Measurements from ENCODE around the gene POLR2L. TPM values are rescaled to one million over a fixed set of nuclear protein-coding genes. Genes with fewer than 3 reads are reported as not detected.

POLR2L gene
- total RNA-seq, 1 experiment from 2014 or later = 113 TPM

- Histone ChIP-seq H3K79me2 (ENCODE audit: low read length) (no peaks in the 10 kb centered on the region), H3K27ac (ENCODE audit: low read length) (no peak overlapping the region), H3K36me3 (ENCODE audit: insufficient read depth, low read length) (no peaks in the 10 kb centered on the region), H4K20me1 (ENCODE audit: insufficient read depth, low read depth, low read length) (0 out of 2 replicates have a peak, but pooled peaks cover 6% of the 10 kb centered on the region), H3K27me3 (ENCODE audit: low read length) (no peaks in the 10 kb centered on the region), H3K9ac (ENCODE audit: low read length) (no peak overlapping the region), H3K4me1 (ENCODE audit: low read length) (peaks cover under 1% of the 10 kb centered on the region), H3K4me2 (ENCODE audit: low read depth, low read length, poor library complexity, severe bottlenecking) (no peak overlapping the region), H2AFZ (ENCODE audit: low read length) (no peak overlapping the region), H3K9me3 (ENCODE audit: low read length) (no peaks in the 10 kb centered on the region), H3K4me3 (ENCODE audit: low read length) (no peak overlapping the region), H3K9me2 (replicated peaks; ENCODE audit: insufficient read depth, low read length) (no peaks in the 10 kb centered on the region)
- DNase-seq = no peak
Observed at GRCh38 chr11:862081-862661, 19.8 kb upstream of the POLR2L start.

DNA sequence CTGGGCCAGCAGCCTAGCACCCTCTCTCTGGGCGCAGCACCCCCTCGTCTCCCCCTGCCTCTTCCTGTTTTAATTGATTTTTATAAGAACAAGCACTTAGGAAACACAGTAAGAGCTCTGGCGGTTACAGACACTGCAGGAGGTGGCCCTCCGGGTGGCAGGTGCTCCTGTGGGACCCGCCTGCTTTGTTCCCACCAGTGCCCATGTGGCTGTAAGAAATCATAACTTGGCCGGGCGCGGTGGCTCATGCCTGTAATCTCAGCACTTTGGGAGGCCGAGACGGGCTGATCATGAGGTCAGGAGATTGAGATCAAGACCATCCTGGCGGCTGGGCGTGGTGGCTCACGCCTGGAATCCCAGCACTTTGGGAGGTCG, 18.8 kb upstream of the POLR2L start:
- Histone ChIP-seq H3K27me3 (ENCODE audit: low read length) (no peaks in the 10 kb centered on the region), H3K9ac (ENCODE audit: low read length) (no peak overlapping the region), H3K79me2 (ENCODE audit: low read length) (no peaks in the 10 kb centered on the region), H4K20me1 (ENCODE audit: insufficient read depth, low read depth, low read length) (0 out of 2 replicates have a peak, but pooled peaks cover 6% of the 10 kb centered on the region), H3K9me2 (replicated peaks; ENCODE audit: insufficient read depth, low read length) (no peaks in the 10 kb centered on the region), H3K4me1 (ENCODE audit: low read length) (peaks cover 10% of the 10 kb centered on the region), H3K27ac (ENCODE audit: low read length) (no peak overlapping the region), H3K9me3 (ENCODE audit: low read length) (no peaks in the 10 kb centered on the region), H3K4me3 (ENCODE audit: low read length) (no peak overlapping the region), H3K36me3 (ENCODE audit: insufficient read depth, low read length) (no peaks in the 10 kb centered on the region), H2AFZ (ENCODE audit: low read length) (no peak overlapping the region), H3K4me2 (ENCODE audit: low read depth, low read length, poor library complexity, severe bottlenecking) (no peak overlapping the region)
- no peak for DNase-seq

DNA sequence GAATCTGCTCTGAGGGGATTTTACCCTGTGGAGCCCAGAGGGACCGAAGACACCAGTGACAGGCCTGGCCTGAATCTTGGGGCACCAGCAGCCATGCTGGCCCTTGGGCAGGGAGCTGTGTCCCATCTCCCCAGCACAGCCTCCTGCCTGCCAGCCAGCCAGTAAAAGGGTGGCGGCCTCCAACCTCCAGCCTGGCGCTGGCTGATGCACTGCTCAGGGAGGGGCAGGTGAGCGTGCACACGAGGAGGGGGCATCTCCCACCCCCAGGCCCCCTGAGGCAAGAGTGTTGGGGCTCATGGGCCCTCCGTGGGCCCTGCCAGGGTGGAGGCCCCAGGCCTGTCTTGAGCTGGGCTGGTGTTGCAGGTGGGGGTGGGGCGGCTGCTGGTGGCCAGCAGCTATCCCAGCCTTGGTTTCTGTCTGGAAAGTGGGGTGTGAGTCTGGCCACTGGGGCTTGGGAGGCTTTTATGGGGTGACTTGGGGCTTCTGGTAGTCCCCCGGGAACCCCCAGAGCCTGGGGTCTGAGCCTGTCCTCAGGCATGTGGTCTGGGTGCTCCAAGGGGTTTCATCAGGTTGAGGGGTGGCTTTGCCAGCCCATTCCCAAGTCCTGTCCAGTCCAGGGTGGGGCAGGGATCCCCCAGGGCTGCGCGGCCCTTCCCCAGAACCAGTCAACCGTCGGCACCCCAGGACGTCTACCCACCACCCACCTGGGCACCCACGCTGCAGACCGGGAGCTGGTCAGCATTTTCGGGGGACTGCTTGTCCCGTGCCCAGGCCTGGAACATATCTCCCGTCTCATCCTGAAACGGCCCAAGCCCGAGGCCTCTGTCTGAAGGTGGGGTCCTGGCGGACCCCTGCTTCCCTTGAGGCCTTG, 18.1 kb upstream of the POLR2L start:
- Histone ChIP-seq H3K27ac (ENCODE audit: low read length) (no peak overlapping the region), H3K9me3 (ENCODE audit: low read length) (no peaks in the 10 kb centered on the region), H3K4me1 (ENCODE audit: low read length) (peaks cover 10% of the 10 kb centered on the region), H4K20me1 (ENCODE audit: insufficient read depth, low read depth, low read length) (0 out of 2 replicates have a peak, but pooled peaks cover 6% of the 10 kb centered on the region), H3K36me3 (ENCODE audit: insufficient read depth, low read length) (no peaks in the 10 kb centered on the region), H3K4me2 (ENCODE audit: low read depth, low read length, poor library complexity, severe bottlenecking) (no peak overlapping the region), H3K27me3 (ENCODE audit: low read length) (no peaks in the 10 kb centered on the region), H3K4me3 (ENCODE audit: low read length) (no peak overlapping the region), H3K79me2 (ENCODE audit: low read length) (no peaks in the 10 kb centered on the region), H3K9me2 (replicated peaks; ENCODE audit: insufficient read depth, low read length) (no peaks in the 10 kb centered on the region), H3K9ac (ENCODE audit: low read length) (no peak overlapping the region), H2AFZ (ENCODE audit: low read length) (no peak overlapping the region)
- DNase-seq = no peak

- Histone ChIP-seq H3K27ac (ENCODE audit: low read length) (no peak overlapping the region), H3K79me2 (ENCODE audit: low read length) (no peaks in the 10 kb centered on the region), H2AFZ (ENCODE audit: low read length) (no peak overlapping the region), H3K4me2 (ENCODE audit: low read depth, low read length, poor library complexity, severe bottlenecking) (no peak overlapping the region), H3K9me2 (replicated peaks; ENCODE audit: insufficient read depth, low read length) (no peaks in the 10 kb centered on the region), H4K20me1 (ENCODE audit: insufficient read depth, low read depth, low read length) (0 out of 2 replicates have a peak, but pooled peaks cover 6% of the 10 kb centered on the region), H3K4me3 (ENCODE audit: low read length) (no peak overlapping the region), H3K4me1 (ENCODE audit: low read length) (peaks cover 10% of the 10 kb centered on the region), H3K9me3 (ENCODE audit: low read length) (no peaks in the 10 kb centered on the region), H3K9ac (ENCODE audit: low read length) (no peak overlapping the region), H3K36me3 (ENCODE audit: insufficient read depth, low read length) (no peaks in the 10 kb centered on the region), H3K27me3 (ENCODE audit: low read length) (no peaks in the 10 kb centered on the region)
- DNase-seq = peak; percentile 74
Observed at GRCh38 chr11:859394-860131, 17.2 kb upstream of the POLR2L start.

DNA sequence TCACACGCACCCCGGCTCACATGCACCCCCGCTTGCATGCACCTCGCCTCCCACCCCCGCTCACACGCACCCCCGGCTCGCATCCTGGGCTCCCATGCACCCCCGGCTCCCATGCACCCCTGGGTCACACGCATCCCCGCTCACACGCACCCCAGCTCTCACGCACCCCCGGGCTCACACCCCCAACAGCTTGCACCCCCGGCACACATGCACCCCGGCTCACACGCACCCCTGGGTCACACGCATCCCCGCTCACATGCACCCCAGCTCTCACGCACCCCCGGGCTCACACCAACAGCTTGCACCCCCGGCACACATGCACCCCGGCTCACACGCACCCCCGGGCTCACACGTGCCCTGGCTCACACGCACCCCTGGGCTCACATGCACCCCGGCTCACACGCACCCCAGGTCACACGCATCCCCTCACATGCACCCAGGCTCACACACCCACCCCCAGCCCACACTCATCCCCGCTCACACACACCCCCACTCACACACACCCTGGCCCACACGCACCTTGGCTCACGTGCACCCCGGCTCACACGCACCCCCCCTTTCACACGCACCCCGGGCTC, 16.5 kb upstream of the POLR2L start:
- H3K9me2 ChIP-seq (replicated peaks; ENCODE audit: insufficient read depth, low read length) = no peaks in the 10 kb centered on the region
- H3K4me2 ChIP-seq (ENCODE audit: low read depth, low read length, poor library complexity, severe bottlenecking) = no peak overlapping the region
- H3K4me3 ChIP-seq (ENCODE audit: low read length) = no peak overlapping the region
- H3K36me3 ChIP-seq (ENCODE audit: insufficient read depth, low read length) = no peaks in the 10 kb centered on the region
- H3K27ac ChIP-seq (ENCODE audit: low read length) = no peak overlapping the region
- no peak overlapping the region for H2AFZ ChIP-seq (ENCODE audit: low read length)
- H3K9me3 ChIP-seq (ENCODE audit: low read length) = no peaks in the 10 kb centered on the region
- H3K4me1 ChIP-seq (ENCODE audit: low read length) = peaks cover 10% of the 10 kb centered on the region
- H3K27me3 ChIP-seq (ENCODE audit: low read length) = no peaks in the 10 kb centered on the region
- H4K20me1 ChIP-seq (ENCODE audit: insufficient read depth, low read depth, low read length) = 0 out of 2 replicates have a peak, but pooled peaks cover 4% of the 10 kb centered on the region
- no peaks in the 10 kb centered on the region for H3K79me2 ChIP-seq (ENCODE audit: low read length)
- no peak overlapping the region for H3K9ac ChIP-seq (ENCODE audit: low read length)
- DNase-seq = no peak

DNA sequence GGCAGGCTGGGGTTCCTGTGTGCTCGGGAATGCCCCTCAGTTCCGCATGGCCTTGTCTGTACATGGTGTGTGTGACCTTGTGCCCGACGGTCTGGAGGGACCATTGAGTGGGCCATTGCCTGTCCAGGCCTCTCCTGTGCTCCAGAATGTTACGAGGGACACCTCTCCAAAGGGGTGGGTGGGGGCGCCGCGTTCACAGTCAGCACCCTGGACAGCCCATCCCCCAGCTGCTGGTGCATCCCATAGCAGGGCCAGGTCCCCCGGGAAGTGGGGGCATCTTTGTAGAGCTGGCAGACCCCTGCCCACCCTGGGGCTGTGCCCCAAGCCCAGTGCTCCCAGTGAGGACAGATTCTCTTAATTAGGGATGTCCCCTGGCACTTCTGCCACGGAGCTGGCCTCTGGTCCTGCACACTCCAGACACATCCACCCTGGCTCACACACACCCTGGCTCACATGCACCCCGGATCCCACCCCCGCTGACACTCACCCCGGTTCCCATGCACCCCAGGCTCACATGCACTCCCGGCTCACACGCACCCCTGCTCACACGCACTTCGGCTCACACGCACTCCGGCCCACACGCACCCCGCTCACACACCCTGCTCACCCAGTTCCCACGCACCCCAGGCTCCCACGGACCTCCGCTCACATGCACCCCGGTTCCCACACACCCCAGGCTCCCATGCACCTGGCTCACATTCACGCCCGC, 15.9 kb upstream of the POLR2L start:
- Histone ChIP-seq H4K20me1 (ENCODE audit: insufficient read depth, low read depth, low read length) (no peaks in the 10 kb centered on the region), H3K27me3 (ENCODE audit: low read length) (no peaks in the 10 kb centered on the region), H3K9ac (ENCODE audit: low read length) (no peak overlapping the region), H3K4me2 (ENCODE audit: low read depth, low read length, poor library complexity, severe bottlenecking) (no peak overlapping the region), H3K27ac (ENCODE audit: low read length) (no peak overlapping the region), H2AFZ (ENCODE audit: low read length) (no peak overlapping the region), H3K9me2 (replicated peaks; ENCODE audit: insufficient read depth, low read length) (no peaks in the 10 kb centered on the region), H3K36me3 (ENCODE audit: insufficient read depth, low read length) (no peaks in the 10 kb centered on the region), H3K9me3 (ENCODE audit: low read length) (no peaks in the 10 kb centered on the region), H3K79me2 (ENCODE audit: low read length) (no peaks in the 10 kb centered on the region), H3K4me3 (ENCODE audit: low read length) (no peak overlapping the region), H3K4me1 (ENCODE audit: low read length) (peaks cover 10% of the 10 kb centered on the region)
- DNase-seq = no peak

- H2AFZ ChIP-seq (ENCODE audit: low read length) = no peak overlapping the region
- H3K4me2 ChIP-seq (ENCODE audit: low read depth, low read length, poor library complexity, severe bottlenecking) = peak overlapping the region; percentile 50
- no peak for DNase-seq
- no peaks in the 10 kb centered on the region for H3K79me2 ChIP-seq (ENCODE audit: low read length)
- no peaks in the 10 kb centered on the region for H3K9me3 ChIP-seq (ENCODE audit: low read length)
- no peak overlapping the region for H3K27ac ChIP-seq (ENCODE audit: low read length)
- H3K4me3 ChIP-seq (ENCODE audit: low read length) = no peak overlapping the region
- H3K9ac ChIP-seq (ENCODE audit: low read length) = no peak overlapping the region
- no peaks in the 10 kb centered on the region for H3K27me3 ChIP-seq (ENCODE audit: low read length)
- H3K4me1 ChIP-seq (ENCODE audit: low read length) = peaks cover 10% of the 10 kb centered on the region
- no peaks in the 10 kb centered on the region for H3K9me2 ChIP-seq (replicated peaks; ENCODE audit: insufficient read depth, low read length)
- no peaks in the 10 kb centered on the region for H4K20me1 ChIP-seq (ENCODE audit: insufficient read depth, low read depth, low read length)
- H3K36me3 ChIP-seq (ENCODE audit: insufficient read depth, low read length) = no peaks in the 10 kb centered on the region
Observed at GRCh38 chr11:856397-856796, 14.1 kb upstream of the POLR2L start.

All from Karpas-422 (cell line).